ENCODE data around the gene NRAS.
A peak's percentile ranks its signal among the peaks of the same experiment; 100 is the strongest.

The NRAS gene

GRCh38 chr1:114670083-114671010 is 46.2 kb downstream of the NRAS start:
- FAIRE-seq (peak; percentile 99), DNase-seq (ENCODE audit: insufficient read length, low spot score) (peak; percentile 87)
- TF ChIP-seq POU2F2 (IDR thresholded peaks at IDR 0.05; ENCODE audit: low read depth, low read length) (no peak), PAX5 (IDR thresholded peaks at IDR 0.05; ENCODE audit: insufficient read depth, low read length, severe bottlenecking) (no peak), POLR2AphosphoS5 (IDR thresholded peaks at IDR 0.05; ENCODE audit: low read depth, low read length) (no peak), TAF1 (IDR thresholded peaks at IDR 0.05; ENCODE audit: low read depth, low read length) (no peak), POLR2A (IDR thresholded peaks at IDR 0.05; ENCODE audit: low read depth, low read length) (no peak), SPI1 (IDR thresholded peaks at IDR 0.05; ENCODE audit: low read depth, low read length) (no peak)

DNA sequence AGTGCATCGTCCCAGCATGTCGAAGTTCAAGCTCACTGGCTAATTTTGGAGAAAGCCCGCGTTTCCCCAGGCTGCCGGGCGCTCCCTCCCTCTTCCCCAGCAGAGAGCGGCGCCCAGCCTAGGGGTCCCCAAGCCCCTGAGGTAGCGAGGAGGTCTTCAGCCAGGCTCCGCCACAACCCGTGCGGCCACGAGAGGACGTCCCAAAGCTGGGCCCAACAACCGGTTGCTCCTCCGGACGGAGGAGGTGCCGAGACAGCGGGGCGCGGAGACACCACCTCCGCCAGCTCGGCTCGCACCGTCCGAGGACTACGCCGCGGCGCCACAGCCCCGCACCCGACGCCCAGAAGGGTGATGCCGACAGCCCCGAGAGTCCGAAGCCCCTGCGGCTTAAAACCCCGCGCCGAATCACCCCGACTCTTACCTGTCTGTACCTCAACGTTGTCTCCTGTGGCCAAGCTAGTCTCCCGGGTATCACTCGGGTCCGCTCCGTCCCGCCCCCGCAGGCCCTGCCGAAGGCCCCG is 46.9 kb downstream of the NRAS start, which contains the start of gene DENND2C:
DENND2C (minus strand) TSS at position 488 of the 521 bp plus-strand sequence. CDS start 44,065 bp downstream, outside the sequence.
- FAIRE-seq: no peak
- no peak for TF ChIP-seq PAX5 (IDR thresholded peaks at IDR 0.05; ENCODE audit: insufficient read depth, low read length, severe bottlenecking)
- TF ChIP-seq POU2F2 (IDR thresholded peaks at IDR 0.05; ENCODE audit: low read depth, low read length): no peak
- DNase-seq (ENCODE audit: insufficient read length, low spot score): no peak

DNA sequence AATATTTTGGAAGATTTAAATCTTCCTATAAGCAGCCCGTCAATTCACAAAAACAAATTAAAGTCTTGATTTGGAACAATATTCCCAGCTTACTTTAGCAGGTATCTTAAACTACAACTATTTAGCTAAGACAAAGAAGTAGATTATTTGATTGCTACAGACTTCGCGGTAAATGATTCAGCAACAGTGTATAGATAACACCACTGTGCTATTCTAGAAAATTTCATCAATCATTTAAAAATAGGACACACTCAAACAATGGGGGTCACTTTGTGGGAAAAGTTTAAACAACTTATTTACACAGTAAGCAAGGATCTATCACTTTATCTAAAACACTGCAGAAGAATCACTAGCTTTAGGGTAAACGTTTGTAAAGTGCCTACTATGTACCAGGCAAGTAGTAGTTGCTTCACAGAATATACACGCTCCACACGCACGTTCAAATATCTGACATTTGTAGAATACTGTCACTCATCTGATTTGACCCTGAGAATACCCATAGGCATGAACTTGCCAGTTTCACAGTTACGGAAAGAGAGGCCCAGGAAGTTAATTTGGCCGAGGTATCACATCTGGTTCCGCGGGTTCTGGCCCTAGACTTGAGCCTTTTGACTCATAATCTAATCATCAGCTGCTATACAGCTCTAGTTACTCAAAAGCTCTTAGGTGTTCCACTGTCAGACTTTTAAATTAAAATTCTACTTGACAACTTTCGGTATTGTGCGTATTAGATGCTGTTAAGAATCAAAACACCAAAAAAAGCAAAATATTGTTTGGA is 47.6 kb downstream of the NRAS start:
- FAIRE-seq (peak; percentile 31), DNase-seq (ENCODE audit: insufficient read length, low spot score) (no peak)
- TF ChIP-seq POU2F2 (IDR thresholded peaks at IDR 0.05; ENCODE audit: low read depth, low read length) (no peak), POLR2A (IDR thresholded peaks at IDR 0.05; ENCODE audit: low read depth, low read length) (no peak), TAF1 (IDR thresholded peaks at IDR 0.05; ENCODE audit: low read depth, low read length) (no peak), POLR2AphosphoS5 (IDR thresholded peaks at IDR 0.05; ENCODE audit: low read depth, low read length) (no peak), SPI1 (IDR thresholded peaks at IDR 0.05; ENCODE audit: low read depth, low read length) (no peak), PAX5 (IDR thresholded peaks at IDR 0.05; ENCODE audit: insufficient read depth, low read length, severe bottlenecking) (no peak)

DNA sequence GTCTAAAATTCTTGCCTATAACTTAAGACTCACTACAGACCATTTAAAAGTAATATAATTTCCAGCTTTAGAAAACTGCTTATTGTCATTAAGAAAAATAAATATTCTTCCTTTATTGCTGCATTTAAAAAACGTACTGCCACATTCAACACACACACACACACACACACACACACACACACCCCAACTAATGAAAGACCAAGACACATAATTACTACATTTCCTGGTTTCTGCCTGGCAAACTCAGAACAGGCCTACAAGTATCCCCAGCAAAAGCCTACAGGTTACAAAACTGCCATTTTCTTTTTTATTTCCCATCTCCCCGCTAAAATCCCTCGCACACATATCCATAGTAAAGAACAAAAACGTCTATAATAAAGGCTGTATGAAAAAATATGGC is 48.2 kb downstream of the NRAS start:
- TF ChIP-seq PAX5 (IDR thresholded peaks at IDR 0.05; ENCODE audit: insufficient read depth, low read length, severe bottlenecking) (no peak), POU2F2 (IDR thresholded peaks at IDR 0.05; ENCODE audit: low read depth, low read length) (no peak), POLR2AphosphoS5 (IDR thresholded peaks at IDR 0.05; ENCODE audit: low read depth, low read length) (no peak), POLR2A (IDR thresholded peaks at IDR 0.05; ENCODE audit: low read depth, low read length) (no peak), TAF1 (IDR thresholded peaks at IDR 0.05; ENCODE audit: low read depth, low read length) (no peak), SPI1 (IDR thresholded peaks at IDR 0.05; ENCODE audit: low read depth, low read length) (no peak)
- DNase-seq (ENCODE audit: insufficient read length, low spot score) (no peak), FAIRE-seq (no peak)

GRCh38 chr1:114666954-114667353 is 49.6 kb downstream of the NRAS start:
- FAIRE-seq (no peak), DNase-seq (ENCODE audit: insufficient read length, low spot score) (no peak)
- TF ChIP-seq SPI1 (IDR thresholded peaks at IDR 0.05; ENCODE audit: low read depth, low read length) (no peak), POLR2AphosphoS5 (IDR thresholded peaks at IDR 0.05; ENCODE audit: low read depth, low read length) (no peak), TAF1 (IDR thresholded peaks at IDR 0.05; ENCODE audit: low read depth, low read length) (no peak), POLR2A (IDR thresholded peaks at IDR 0.05; ENCODE audit: low read depth, low read length) (no peak), PAX5 (IDR thresholded peaks at IDR 0.05; ENCODE audit: insufficient read depth, low read length, severe bottlenecking) (no peak), POU2F2 (IDR thresholded peaks at IDR 0.05; ENCODE audit: low read depth, low read length) (no peak)

DNA sequence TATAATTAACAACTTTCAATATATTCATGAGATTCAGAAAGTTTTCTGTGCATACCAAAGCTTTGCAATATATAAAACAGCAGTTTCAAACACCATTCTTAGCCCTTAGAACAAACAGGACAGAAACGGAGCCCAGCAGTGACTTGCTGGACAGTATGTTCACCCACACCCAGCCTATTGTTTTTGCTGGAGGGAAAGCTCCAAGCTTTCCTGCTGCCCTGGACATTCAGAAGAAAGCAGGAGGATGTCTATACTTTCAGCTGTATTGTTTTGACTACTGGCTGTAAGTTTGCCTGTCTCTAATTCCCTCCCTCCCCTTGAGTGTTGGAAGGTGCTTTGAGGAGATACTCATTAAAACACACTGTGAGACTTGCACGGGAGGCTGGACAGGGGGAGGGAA is 56.3 kb downstream of the NRAS start:
- no peak for DNase-seq (ENCODE audit: insufficient read length, low spot score)
- no peak for FAIRE-seq
- TF ChIP-seq POLR2AphosphoS5 (IDR thresholded peaks at IDR 0.05; ENCODE audit: low read depth, low read length) (no peak), TAF1 (IDR thresholded peaks at IDR 0.05; ENCODE audit: low read depth, low read length) (no peak), POU2F2 (IDR thresholded peaks at IDR 0.05; ENCODE audit: low read depth, low read length) (no peak), POLR2A (IDR thresholded peaks at IDR 0.05; ENCODE audit: low read depth, low read length) (no peak), PAX5 (IDR thresholded peaks at IDR 0.05; ENCODE audit: insufficient read depth, low read length, severe bottlenecking) (no peak), SPI1 (IDR thresholded peaks at IDR 0.05; ENCODE audit: low read depth, low read length) (no peak)

Data from GM12891 (cell line).